ENCODE results near the gene CRACR2B. TPM values are rescaled to one million over a fixed set of nuclear protein-coding genes. Genes with fewer than 3 reads are reported as not detected.

CRACR2B gene
- total RNA-seq, 2 donors from 2014 or later, result 117 to 122 TPM

GRCh38 chr11:821512-822371 is 6.0 kb upstream of the CRACR2B start:
- DNase-seq (no peak), ATAC-seq (no peak)
- intact Hi-C loops (cut with DNase I, micrococcal nuclease), result no loop called here

- ATAC-seq (no peak), DNase-seq (no peak)
- intact Hi-C loops (cut with DNase I, micrococcal nuclease), result no loop called here
Observed at GRCh38 chr11:823441-824291, 4.1 kb upstream of the CRACR2B start.

DNA sequence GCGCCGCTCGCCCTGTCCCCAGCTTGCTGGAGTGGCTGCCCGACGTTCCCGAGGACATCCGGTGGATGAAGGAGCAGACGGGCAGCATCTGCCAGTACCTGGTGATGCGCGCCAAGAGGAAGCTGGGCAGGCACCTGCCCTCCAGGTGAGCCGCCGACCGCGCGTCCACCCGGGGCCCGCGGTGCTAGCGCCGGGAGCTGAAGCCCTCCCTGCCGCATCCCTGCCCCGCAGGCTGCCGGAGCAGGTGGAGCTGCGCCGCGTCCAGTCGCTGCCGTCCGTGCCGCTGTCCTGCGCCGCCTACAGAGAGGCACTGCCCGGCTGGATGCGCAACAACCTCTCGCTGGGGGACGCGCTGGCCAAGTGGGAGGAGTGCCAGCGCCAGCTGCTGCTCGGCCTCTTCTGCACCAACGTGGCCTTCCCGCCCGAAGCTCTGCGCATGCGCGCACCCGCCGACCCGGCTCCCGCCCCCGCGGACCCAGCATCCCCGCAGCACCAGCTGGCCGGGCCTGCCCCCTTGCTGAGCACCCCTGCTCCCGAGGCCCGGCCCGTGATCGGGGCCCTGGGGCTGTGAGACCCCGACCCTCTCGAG is 3.3 kb upstream of the CRACR2B start:
- intact Hi-C loops (cut with DNase I, micrococcal nuclease), result no loop called here
- DNase-seq (peak; percentile 77), ATAC-seq (peak; percentile 4)

- DNase-seq, result no peak
- intact Hi-C loops (cut with DNase I, micrococcal nuclease), result no loop called here
- ATAC-seq, result peak; percentile 0
Observed at GRCh38 chr11:824942-825341, 2.8 kb upstream of the CRACR2B start.

- DNase-seq, result peak; percentile 67 to 75
Observed at GRCh38 chr11:825366-826226, 2.1 kb upstream of the CRACR2B start.

GRCh38 chr11:826227-826621 is 1.5 kb upstream of the CRACR2B start:
- intact Hi-C loops (cut with DNase I, micrococcal nuclease), result no loop called here
- ATAC-seq, result peak; percentile 0
- DNase-seq, result no peak

More at GRCh38 chr11:825366-826226, 2.1 kb upstream of the CRACR2B start:
- peak; percentile 19 for ATAC-seq
- intact Hi-C loops (cut with DNase I, micrococcal nuclease), result no loop called here

DNA sequence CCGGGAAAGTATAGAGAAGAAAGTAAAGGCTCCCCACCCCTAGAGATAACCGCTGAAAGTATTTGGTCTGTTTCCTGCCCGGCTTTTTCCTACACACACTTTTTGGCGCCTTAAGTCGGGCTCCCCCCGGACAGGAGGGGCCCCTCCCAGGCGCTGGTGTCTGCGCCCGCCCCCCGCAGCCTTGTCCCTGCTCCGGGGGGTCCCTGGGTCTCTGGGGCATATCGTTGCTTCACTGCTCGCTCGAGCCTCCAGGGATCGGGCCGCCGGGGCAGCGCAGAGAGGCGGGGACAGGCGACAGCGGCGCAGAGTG is 928 bp upstream of the CRACR2B start:
- intact Hi-C loops (cut with DNase I, micrococcal nuclease), result no loop called here
- ATAC-seq, result peak; percentile 3

DNA sequence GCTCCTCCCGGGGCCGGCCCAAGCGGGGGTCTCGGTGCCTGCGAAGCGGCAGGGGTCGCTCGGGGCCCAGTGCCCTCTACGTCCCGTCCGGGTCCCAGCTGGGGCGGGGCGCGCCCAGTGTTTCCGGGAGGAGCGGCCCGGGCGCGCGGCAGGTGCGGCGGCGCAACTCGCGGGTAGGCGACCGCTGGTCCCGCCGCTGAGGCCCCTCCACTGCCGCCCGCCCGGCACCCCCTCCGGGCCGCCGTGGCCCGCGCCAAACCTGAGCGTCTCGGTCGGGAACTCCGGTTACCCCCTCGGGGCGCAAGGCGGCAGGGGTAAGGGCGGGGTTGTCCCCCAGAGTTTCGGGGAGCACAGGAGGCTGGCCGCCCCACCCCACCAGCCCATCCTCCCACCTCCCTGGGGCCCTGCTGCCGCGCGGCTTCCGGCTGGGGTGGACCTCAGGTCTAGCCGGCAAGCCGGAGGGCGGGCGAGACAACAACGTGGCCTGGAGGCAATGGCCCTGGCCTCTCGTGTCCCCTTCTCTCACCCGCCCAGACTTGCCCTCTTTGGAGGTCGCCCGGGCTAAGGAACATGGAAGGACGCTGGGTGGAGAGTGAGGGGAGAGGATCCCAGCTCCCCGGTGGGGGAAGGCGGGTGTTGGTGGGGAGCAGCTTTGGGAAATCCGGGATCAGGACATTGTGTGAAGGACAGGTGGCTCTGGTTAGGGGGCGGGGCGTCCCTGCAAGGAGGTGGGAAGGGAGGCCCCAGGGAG is 398 bp upstream of the CRACR2B start:
- peak; percentile 55 for ATAC-seq
- intact Hi-C loops (cut with DNase I, micrococcal nuclease), result no loop called here
- DNase-seq, result peak; percentile 66 to 74

More for the DNA sequence above, 928 bp upstream of the CRACR2B start:
- no peak for DNase-seq

DNA sequence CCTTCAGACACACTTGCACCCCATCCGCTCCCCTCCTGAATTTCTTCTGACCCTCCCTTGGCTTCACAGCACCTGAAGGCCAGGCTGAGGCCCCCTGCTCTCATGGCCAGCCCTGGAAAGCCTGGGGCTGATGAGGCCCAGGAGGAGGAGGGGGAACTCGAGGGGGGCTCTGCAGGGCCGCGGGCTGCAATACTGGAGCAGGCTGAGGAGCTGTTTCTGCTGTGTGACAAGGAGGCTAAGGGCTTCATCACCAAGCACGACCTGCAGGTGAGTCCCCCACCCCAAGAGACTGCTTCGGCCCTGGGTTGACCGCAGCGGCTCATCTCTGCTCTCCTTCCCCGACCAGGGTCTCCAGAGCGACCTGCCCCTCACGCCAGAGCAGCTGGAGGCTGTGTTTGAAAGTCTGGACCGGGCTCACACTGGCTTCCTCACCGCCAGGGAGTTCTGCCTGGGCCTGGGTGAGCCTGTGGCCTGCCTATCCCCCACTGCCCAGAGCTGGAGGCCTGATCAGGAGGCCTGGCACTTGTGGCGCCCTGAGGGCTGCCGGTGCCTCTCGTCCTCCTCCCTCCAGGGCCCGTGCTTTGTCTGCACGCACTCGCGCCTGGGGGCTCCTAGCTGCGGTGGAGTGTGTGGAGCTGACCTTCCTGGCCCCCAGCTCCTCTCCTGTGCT is 922 bp downstream of the CRACR2B start:
- peak in 1 of 2 donors; percentile 24 for DNase-seq
- intact Hi-C loops (cut with DNase I, micrococcal nuclease), result no loop called here
- ATAC-seq, result no peak

- DNase-seq (peak in 1 of 2 donors; percentile 42), ATAC-seq (no peak)
- intact Hi-C loops (cut with DNase I, micrococcal nuclease), result no loop called here
Observed at GRCh38 chr11:829176-829846, 1.6 kb downstream of the CRACR2B start.

- no peak for ATAC-seq
- intact Hi-C loops (cut with DNase I, micrococcal nuclease), result no loop called here
- DNase-seq, result no peak
Observed at GRCh38 chr11:829847-830294, 2.2 kb downstream of the CRACR2B start.

DNA sequence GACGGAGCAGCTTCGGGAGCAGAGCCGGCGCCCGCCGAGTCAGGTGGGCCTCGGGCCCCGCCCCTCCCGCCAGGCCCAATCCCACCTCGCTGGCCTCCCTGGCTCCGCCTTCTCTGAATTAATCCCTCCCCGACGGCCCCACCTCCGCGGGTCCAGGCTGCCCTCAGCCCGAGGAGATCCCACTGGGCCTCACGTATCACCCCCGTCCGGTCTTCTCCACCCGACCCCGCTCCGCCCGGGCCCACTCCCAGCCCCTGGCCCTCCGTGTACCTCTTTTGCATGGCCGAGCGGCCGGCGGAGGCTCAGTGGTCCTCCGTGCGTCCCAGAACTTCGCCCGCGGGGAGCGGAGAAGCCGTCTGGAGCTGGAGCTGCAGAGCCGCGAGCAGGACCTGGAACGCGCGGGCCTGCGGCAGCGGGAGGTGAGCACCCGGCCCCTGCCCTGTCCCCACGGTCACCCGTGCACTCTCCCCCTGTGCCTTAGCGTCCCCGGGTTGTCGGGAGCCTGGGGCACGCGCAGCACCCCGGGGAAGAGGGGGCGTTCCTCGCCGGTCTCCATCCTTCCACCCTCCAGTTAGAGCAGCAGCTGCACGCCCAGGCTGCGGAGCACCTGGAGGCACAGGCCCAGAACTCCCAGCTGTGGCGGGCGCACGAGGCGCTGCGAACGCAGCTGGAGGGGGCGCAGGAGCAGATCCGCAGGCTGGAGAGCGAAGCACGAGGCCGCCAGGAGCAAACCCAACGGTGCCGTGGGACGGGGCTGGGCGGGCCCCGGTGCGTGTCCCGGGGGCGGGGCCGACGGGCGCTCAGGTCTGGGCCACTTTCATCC is 2.8 kb downstream of the CRACR2B start:
- intact Hi-C loops (cut with DNase I, micrococcal nuclease), result no loop called here
- DNase-seq (peak; percentile 82 to 89), ATAC-seq (peak; percentile 10)

GRCh38 chr11:831118-831864 is 3.6 kb downstream of the CRACR2B start:
- intact Hi-C loops (cut with DNase I, micrococcal nuclease), result no loop called here
- no peak for ATAC-seq

DNA sequence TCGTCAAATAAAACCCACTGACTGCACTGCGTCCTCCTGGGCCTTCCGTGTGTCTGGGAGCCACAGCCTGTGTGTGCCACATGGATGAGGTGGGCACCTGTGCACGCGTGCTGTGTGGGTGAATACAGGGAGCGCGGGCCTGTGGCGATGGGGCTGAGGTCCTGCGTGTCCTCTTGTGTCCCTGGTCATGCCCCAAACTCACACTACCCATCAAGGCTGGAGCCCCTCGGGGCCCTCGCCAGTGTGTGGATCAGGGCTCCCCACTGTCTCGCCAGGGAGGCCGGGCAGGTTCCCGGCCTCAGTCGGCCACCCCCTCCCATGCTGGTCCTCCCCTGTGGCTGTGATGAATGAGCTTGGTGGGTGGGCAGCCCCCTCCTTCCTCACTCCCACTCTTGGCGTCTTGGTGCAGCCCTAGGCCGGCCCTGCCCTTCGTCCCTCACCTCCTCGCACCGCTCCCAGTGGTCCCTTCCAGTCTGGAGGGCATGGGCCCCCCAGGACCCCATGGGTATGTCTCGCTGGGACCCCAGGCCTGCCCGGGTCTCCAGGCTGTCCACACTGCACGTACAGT is 4.3 kb downstream of the CRACR2B start:
- intact Hi-C loops (cut with DNase I, micrococcal nuclease), result no loop called here
- DNase-seq, result no peak

More at GRCh38 chr11:831118-831864, 3.6 kb downstream of the CRACR2B start:
- DNase-seq, result no peak

DNA sequence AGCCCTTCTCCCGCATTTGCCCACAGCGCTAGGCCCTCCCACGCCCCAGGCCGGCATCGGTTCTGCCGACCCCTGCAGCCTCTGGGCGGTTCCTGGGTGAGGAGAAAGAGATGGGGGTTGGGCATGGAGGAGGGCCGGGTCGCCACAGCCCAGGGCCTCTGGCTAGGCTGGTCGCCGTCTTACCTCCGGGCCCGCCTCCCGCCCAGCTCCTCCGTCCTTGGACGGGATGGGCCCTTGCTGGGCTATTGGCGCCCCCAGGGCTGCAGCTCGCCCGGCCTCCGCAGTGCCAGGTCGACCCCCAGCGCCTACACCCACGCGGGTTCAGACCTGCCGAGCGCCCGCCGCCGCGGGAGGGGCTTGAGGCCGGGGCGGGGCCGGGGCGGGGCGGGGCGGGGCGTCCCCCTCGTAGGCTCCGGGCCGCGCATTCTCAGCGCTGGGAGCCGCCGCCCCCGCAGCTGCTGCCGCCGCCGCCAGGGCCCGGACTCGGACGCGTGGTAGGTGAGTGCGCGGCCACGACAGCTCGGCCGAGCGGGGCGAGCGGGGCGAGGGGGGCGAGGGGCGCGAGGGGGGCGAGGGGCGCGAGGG is 4.9 kb downstream of the CRACR2B start, which contains the start of gene CD151:
Gene CD151, plus strand, starts transcription at position 424 of the 585 bp plus-strand sequence. CDS start 3,118 bp downstream, outside the sequence.
- ATAC-seq (peak; percentile 36), DNase-seq (peak in 1 of 2 donors; percentile 55)
- intact Hi-C loops (cut with DNase I, micrococcal nuclease), result no loop called here

More for the DNA sequence above, 4.3 kb downstream of the CRACR2B start:
- no peak for ATAC-seq

Measured in left colon (tissue), 2 donors.